K562 (cell line): Measurements from ENCODE around the gene FAM32A. TPM values are rescaled to one million over a fixed set of nuclear protein-coding genes. Genes with fewer than 3 reads are reported as not detected.

Experiments used
- ATAC-seq: fragments of 200-7000 bp; cut with Tn5 transposase; 3 replicates; pipeline ENCODE4 v1.9.1; 2020; ENCODE audit warnings: moderate library complexity
- BruUV-seq: library from RNA; stranded (reverse); fragments of 400-500 nt; replicated peaks from 2 replicates; lab custom pipeline; 2021; lab: Mats Ljungman, UMichigan
- CTCF ChIA-PET: fragments of 300-600 bp; formaldehyde crosslinking; extraction: SDS; loops from one replicate; lab custom pipeline; 2021; ENCODE audit warnings: low intra/inter-chr PET ratio; lab: Yijun Ruan, JAX
- POLR2A ChIA-PET: fragments of 300-600, 350-650 bp; sonication (Branson Sonifier 250); formaldehyde crosslinking; extraction: SDS; loops from one replicate; lab custom pipeline; 2021; ENCODE audit warnings: antibody characterized with exemption, inconsistent platforms; lab: Yijun Ruan, JAX
- DNase-seq, 4 experiments: peaks; one replicate each; pipeline versions ENCODE4 v3.0.0 to v3.0.0-alpha.2; 2011 to 2018; ENCODE audit warnings: low spot score in 3 of 4, mixed read lengths in 3 of 4; ENCODE audit errors: extremely low read depth in 1 of 4
- FAIRE-seq: peaks from 2 replicates; lab custom pipeline; 2011; peaks lifted over from hg19 to GRCh38; lab: Jason Lieb, UNC
- H2AFZ ChIP-seq: 2 replicates; pipeline ENCODE4 v1.6.0; 2011; ENCODE audit warnings: low read depth, low read length, control low read depth, inconsistent platforms
- H3K27ac ChIP-seq: fragments of 200-600 bp; 3 replicates; pipeline ENCODE4 v1.8.0; 2011; ENCODE audit warnings: low read depth, mild to moderate bottlenecking, control low read depth, inconsistent platforms, low read length, moderate library complexity, mixed read lengths; ENCODE audit errors: extremely low read depth
- H3K27me3 ChIP-seq, 2 experiments: fragments of 300-600 bp in 1 of 2; 2 replicates in 1 of 2; 3 replicates in 1 of 2; pipeline versions ENCODE4 v1.6.0 to v1.8.0; 2011; ENCODE audit warnings: inconsistent platforms in 2 of 2, low read length in 2 of 2, mild to moderate bottlenecking in 1 of 2, mixed read lengths in 1 of 2, moderate library complexity in 1 of 2; ENCODE audit not compliant: control insufficient read depth in 2 of 2, insufficient read depth in 2 of 2
- H3K36me3 ChIP-seq: fragments of 300-600 bp; 3 replicates; pipeline ENCODE4 v1.8.0; 2011; ENCODE audit warnings: mild to moderate bottlenecking, low read length, inconsistent platforms; ENCODE audit not compliant: control insufficient read depth, insufficient read depth
- H3K4me1 ChIP-seq, 2 experiments: fragments of 200-600 bp in 1 of 2; replicated peaks in 1 of 2; 2 replicates in 1 of 2; 3 replicates in 1 of 2; pipeline versions ENCODE4 v1.5.1 to v1.8.0; 2011; ENCODE audit warnings: inconsistent platforms in 2 of 2, low read length in 2 of 2, mild to moderate bottlenecking in 1 of 2, mixed read lengths in 1 of 2, moderate library complexity in 1 of 2; ENCODE audit not compliant: control insufficient read depth in 2 of 2, insufficient read depth in 2 of 2
- H3K4me2 ChIP-seq: 2 replicates; pipeline ENCODE4 v1.6.1; 2011; ENCODE audit warnings: low read length, control low read depth, inconsistent platforms, mixed read lengths; ENCODE audit not compliant: insufficient read depth
- H3K4me3 ChIP-seq: fragments of 200-600 bp; sonication (generic), shearing (Covaris generic); 2 replicates; pipeline ENCODE4 v1.5.1; 2016; ENCODE audit warnings: control low read depth, inconsistent platforms
- H3K79me2 ChIP-seq: fragments of 200-600 bp; 3 replicates; pipeline ENCODE4 v1.8.0; 2011; ENCODE audit warnings: low read length, inconsistent platforms; ENCODE audit not compliant: control insufficient read depth, insufficient read depth
- H3K9ac ChIP-seq, 2 experiments: 2 replicates each; pipeline versions ENCODE4 v1.6.0 to v1.6.1; 2011; ENCODE audit warnings: low read depth in 2 of 2, low read length in 2 of 2, control low read depth in 1 of 2, inconsistent platforms in 1 of 2, mild to moderate bottlenecking in 1 of 2, mixed read lengths in 1 of 2; ENCODE audit not compliant: insufficient read depth in 1 of 2
- H3K9me1 ChIP-seq: one replicate; pipeline ENCODE4 v1.6.0; 2011; ENCODE audit warnings: inconsistent platforms, mild to moderate bottlenecking, low read length, moderate library complexity; ENCODE audit not compliant: control insufficient read depth, insufficient read depth
- H3K9me3 ChIP-seq: replicated peaks from 2 replicates; pipeline ENCODE4 v1.5.1; 2011; ENCODE audit warnings: low read depth, low read length, inconsistent platforms; ENCODE audit not compliant: control insufficient read depth, insufficient read depth
- H4K20me1 ChIP-seq: replicated peaks from 2 replicates; pipeline ENCODE4 v1.6.1; 2011; ENCODE audit warnings: low read length, inconsistent platforms, mixed read lengths; ENCODE audit not compliant: control insufficient read depth, insufficient read depth
- ASH1L ChIP-seq: fragments of 450-650 bp; IDR thresholded peaks from 2 replicates; pipeline ENCODE4 v1.6.1; 2018; ENCODE audit warnings: borderline replicate concordance, mild to moderate bottlenecking, low read depth; ENCODE audit not compliant: partially characterized antibody
- E2F8 ChIP-seq: fragments of 450-650 bp; IDR thresholded peaks from 2 replicates; pipeline ENCODE4 v1.7.1; 2018; ENCODE audit warnings: mild to moderate bottlenecking, low read depth; ENCODE audit not compliant: partially characterized antibody
- MAZ ChIP-seq, 2 experiments: fragments of 450-650 bp in 1 of 2; sonication (generic) in 1 of 2; formaldehyde crosslinking; IDR thresholded peaks in 1 of 2; conservative IDR thresholded peaks in 1 of 2; 2 replicates each; pipeline versions ENCODE4 v1.4.0 to v1.5.0; 2020; ENCODE audit warnings: mild to moderate bottlenecking in 1 of 2, missing genetic modification reagents in 1 of 2
- MCM2 ChIP-seq: fragments of 450-650 bp; IDR thresholded peaks from 2 replicates; pipeline ENCODE4 v1.6.1; 2017; ENCODE audit warnings: low read depth, mild to moderate bottlenecking
- OTX1 ChIP-seq: fragments of 450-650 bp; formaldehyde crosslinking; IDR thresholded peaks from 2 replicates; pipeline ENCODE4 v1.4.0; 2022; ENCODE audit warnings: mild to moderate bottlenecking
- POLR2AphosphoS5 ChIP-seq: IDR thresholded peaks from 2 replicates; pipeline ENCODE4 v1.6.1; 2011; ENCODE audit warnings: mild to moderate bottlenecking, low read depth, low read length, moderate library complexity; ENCODE audit not compliant: control insufficient read depth, insufficient read depth
- POLR2G ChIP-seq: fragments of 200-400 bp; formaldehyde crosslinking; IDR thresholded peaks from 2 replicates; pipeline ENCODE4 v1.6.1; 2017; ENCODE audit warnings: low read depth, mild to moderate bottlenecking, antibody characterized with exemption, low read length, moderate library complexity
- STAG1 ChIP-seq: sonication (generic); formaldehyde crosslinking; IDR thresholded peaks from 2 replicates; pipeline ENCODE4 v1.5.0; 2020; ENCODE audit warnings: missing genetic modification reagents, borderline replicate concordance
- ZFP30 ChIP-seq: fragments of 250-450 bp; sonication (Bioruptor Pico); IDR thresholded peaks from 2 replicates; pipeline ENCODE4 v1.8.0; 2022; ENCODE audit warnings: moderate library complexity, mild to moderate bottlenecking, inconsistent platforms, borderline replicate concordance
- ZNF133 ChIP-seq: fragments of 250-450 bp; sonication (Bioruptor Pico); IDR thresholded peaks from 2 replicates; pipeline ENCODE4 v1.4.0; 2020; ENCODE audit warnings: mild to moderate bottlenecking
- ZNF589 ChIP-seq: fragments of 200-800 bp; sonication (Bioruptor generic); IDR thresholded peaks from 2 replicates; pipeline ENCODE4 v1.6.1; 2016; ENCODE audit warnings: low read depth, missing genetic modification characterization, missing compliant biosample characterization
- ZNF717 ChIP-seq: fragments of 250-450 bp; sonication (Bioruptor Pico); IDR thresholded peaks from 2 replicates; pipeline ENCODE4 v1.5.0; 2021
- WGBS: fragments of 100-300 bp; shearing (Covaris generic); methylation state at CpG from one replicate; pipeline ENCODE4 v1.1.6; 2016; ENCODE audit warnings: low coverage, mixed read lengths; ENCODE audit not compliant: insufficient coverage; ENCODE audit errors: missing lambda C conversion rate; 5-methylcytosine and 5-hydroxymethylcytosine counted together
- in situ Hi-C: fragments of 300-500 bp; cut with MboI; formaldehyde crosslinking; loops from 4 replicates; pipeline ENCODE4 v1.15.0; 2018; ENCODE audit warnings: inconsistent platforms, mixed read lengths
- intact Hi-C: fragments of 100-400 bp; cut with micrococcal nuclease; formaldehyde crosslinking; loops from 2 replicates; pipeline ENCODE4 v1.14.2; 2022
- polyA plus RNA-seq, 8 experiments: library from polyadenylated mRNA; depleted of rRNA in 4 of 8; stranded (reverse) in 5 of 8; unstranded in 3 of 8; fragments of >200 nt; fragmentation: Nextera tagmentation in 2 of 8; fragmentation: Illumina TruSeq in 1 of 8; extraction: Ambion mirVana in 2 of 8; extraction: Trizol in 1 of 8; gene quantifications; 2 replicates each; pipeline versions ENCODE4 v1.2.1 to v1.2.3, GENCODE V29; 2011 to 2014; ENCODE audit warnings: inconsistent platforms in 1 of 8, missing spikeins in 1 of 8
- total RNA-seq, 7 experiments: library from RNA; depleted of rRNA in 6 of 7; stranded (reverse); fragments of >200 nt in 6 of 7; fragmentation: Illumina TruSeq in 2 of 7; extraction: Trizol in 2 of 7; gene quantifications; 2 replicates each; pipeline versions ENCODE4 v1.2.1 to v1.2.3, GENCODE V29; 2011 to 2021; ENCODE audit warnings: low replicate concordance in 1 of 7
- TF ChIP-seq, protein P1 (sequence below): fragments of 250-450 bp; sonication (Bioruptor Pico); IDR thresholded peaks from 2 replicates; pipeline ENCODE4 v1.4.0; 2020; ENCODE audit warnings: borderline replicate concordance
- TF ChIP-seq, protein P2 (sequence below): IDR thresholded peaks from 3 replicates; pipeline ENCODE4 v1.6.1; 2011; ENCODE audit warnings: borderline replicate concordance, mild to moderate bottlenecking; ENCODE audit not compliant: insufficient read length, insufficient read depth
- TF ChIP-seq, protein P3 (sequence below): fragments of 450-650 bp; formaldehyde crosslinking; IDR thresholded peaks from 2 replicates; pipeline ENCODE4 v1.4.0; 2022; ENCODE audit warnings: missing genetic modification characterization

The FAM32A gene
- total and polyA plus RNA-seq, 9 of the 15 experiments (the other 6 are each of a cell fraction or from before 2014, with no cell fraction given): 30.7 to 96.7 (median 73.7) TPM

DNA sequence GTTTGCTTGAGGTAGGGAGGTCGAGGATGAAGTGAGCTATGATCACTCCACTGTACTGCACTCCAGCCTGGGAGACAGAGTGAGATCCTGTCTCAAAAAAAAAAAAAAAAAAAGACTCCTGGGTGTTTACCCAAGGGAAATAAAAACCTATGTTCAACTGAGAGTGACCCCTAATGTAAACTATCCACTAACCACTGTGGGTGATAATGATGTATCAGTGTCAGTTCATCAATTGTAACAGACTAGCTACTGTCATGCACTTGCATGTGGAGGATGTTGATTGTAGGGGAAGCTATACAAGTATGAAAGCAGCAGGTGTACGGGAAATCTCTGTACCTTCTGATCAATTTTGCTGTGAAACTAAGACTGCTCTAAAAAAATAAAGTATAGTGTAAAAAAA lies 9.3 kb upstream of the FAM32A start:
- Histone ChIP-seq H2AFZ (no peak overlapping the region), H3K27ac (no peak overlapping the region), H3K4me3 (no peak overlapping the region), H3K4me2 (no peak overlapping the region), H3K9ac (no peak overlapping the region), H3K36me3 (no peaks in the 10 kb centered on the region), H3K4me1 (peaks cover 0 to 3% of the 10 kb centered on the region in 2 experiments; a peak in 1 of 5 replicates), H3K27me3 (peaks cover 7 to 20% of the 10 kb centered on the region in 2 experiments; a peak in 2 of 5 replicates), H3K9me3 (no peaks in the 10 kb centered on the region), H4K20me1 (no peaks in the 10 kb centered on the region), H3K9me1 (no peaks in the 10 kb centered on the region), H3K79me2 (no peaks in the 10 kb centered on the region)
- DNase-seq (no peak), FAIRE-seq (no peak), ATAC-seq (no peak)
- ChIA-PET CTCF (no interaction called here), POLR2A (interaction anchor here (0.7 kb wide), 1 partner anchor 135 kb away, joined by 3 read pairs; no protein-coding TSS in a partner anchor)
- BruUV-seq: no TSS peak
- 0% methylated on average over 2 of the region's 2 CpGs for WGBS
- intact Hi-C loops: no loop called here
- in situ Hi-C loops: no loop called here
- TF ChIP-seq OTX1 (CRISPR knock-in tag) (no peak), ZNF133 (CRISPR knock-in tag) (no peak), POLR2G (no peak), ZNF589 (CRISPR knock-in tag) (no peak), POLR2AphosphoS5 (no peak), ZFP30 (CRISPR knock-in tag) (no peak), MAZ (CRISPR knock-in tag; conservative IDR thresholded peaks at IDR 0.05 in 1 of 2, IDR thresholded peaks at IDR 0.05 in 1 of 2) (no peak), STAG1 (CRISPR knock-in tag) (no peak), ASH1L (no peak), MCM2 (no peak), ZNF717 (CRISPR knock-in tag) (no peak), E2F8 (no peak)
- TF ChIP-seq, protein P1, sequence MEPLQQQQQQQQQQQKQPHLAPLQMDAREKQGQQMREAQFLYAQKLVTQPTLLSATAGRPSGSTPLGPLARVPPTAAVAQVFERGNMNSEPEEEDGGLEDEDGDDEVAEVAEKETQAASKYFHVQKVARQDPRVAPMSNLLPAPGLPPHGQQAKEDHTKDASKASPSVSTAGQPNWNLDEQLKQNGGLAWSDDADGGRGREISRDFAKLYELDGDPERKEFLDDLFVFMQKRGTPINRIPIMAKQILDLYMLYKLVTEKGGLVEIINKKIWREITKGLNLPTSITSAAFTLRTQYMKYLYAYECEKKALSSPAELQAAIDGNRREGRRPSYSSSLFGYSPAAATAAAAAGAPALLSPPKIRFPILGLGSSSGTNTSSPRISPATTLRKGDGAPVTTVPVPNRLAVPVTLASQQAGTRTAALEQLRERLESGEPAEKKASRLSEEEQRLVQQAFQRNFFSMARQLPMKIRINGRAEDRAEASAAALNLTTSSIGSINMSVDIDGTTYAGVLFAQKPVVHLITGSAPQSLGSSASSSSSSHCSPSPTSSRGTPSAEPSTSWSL (CRISPR knock-in tag): no peak
- TF ChIP-seq, protein P2, sequence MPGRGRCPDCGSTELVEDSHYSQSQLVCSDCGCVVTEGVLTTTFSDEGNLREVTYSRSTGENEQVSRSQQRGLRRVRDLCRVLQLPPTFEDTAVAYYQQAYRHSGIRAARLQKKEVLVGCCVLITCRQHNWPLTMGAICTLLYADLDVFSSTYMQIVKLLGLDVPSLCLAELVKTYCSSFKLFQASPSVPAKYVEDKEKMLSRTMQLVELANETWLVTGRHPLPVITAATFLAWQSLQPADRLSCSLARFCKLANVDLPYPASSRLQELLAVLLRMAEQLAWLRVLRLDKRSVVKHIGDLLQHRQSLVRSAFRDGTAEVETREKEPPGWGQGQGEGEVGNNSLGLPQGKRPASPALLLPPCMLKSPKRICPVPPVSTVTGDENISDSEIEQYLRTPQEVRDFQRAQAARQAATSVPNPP: no peak
- TF ChIP-seq, protein P3, sequence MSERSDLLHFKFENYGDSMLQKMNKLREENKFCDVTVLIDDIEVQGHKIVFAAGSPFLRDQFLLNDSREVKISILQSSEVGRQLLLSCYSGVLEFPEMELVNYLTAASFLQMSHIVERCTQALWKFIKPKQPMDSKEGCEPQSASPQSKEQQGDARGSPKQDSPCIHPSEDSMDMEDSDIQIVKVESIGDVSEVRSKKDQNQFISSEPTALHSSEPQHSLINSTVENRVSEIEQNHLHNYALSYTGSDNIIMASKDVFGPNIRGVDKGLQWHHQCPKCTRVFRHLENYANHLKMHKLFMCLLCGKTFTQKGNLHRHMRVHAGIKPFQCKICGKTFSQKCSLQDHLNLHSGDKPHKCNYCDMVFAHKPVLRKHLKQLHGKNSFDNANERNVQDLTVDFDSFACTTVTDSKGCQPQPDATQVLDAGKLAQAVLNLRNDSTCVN (CRISPR knock-in tag): no peak
